Astrocyte (in vitro differentiated cells and primary cell): ENCODE data around the gene HMGB1. TPM values are rescaled to one million over a fixed set of nuclear protein-coding genes. Genes with fewer than 3 reads are reported as not detected.
"Not testable (repeated sequence)": the region's sequence is repeated elsewhere in the genome, so short reads cannot be mapped to it uniquely, and the experiment has no call there.

Source experiments
- DNase-seq: peaks from one replicate; pipeline ENCODE4 v3.0.0-alpha.2; 2010; ENCODE audit warnings: low read depth
- FAIRE-seq: peaks from 2 replicates; lab custom pipeline; 2011; peaks lifted over from hg19 to GRCh38; lab: Jason Lieb, UNC
- H2AFZ ChIP-seq: 2 replicates; pipeline ENCODE4 v1.6.0; 2012; ENCODE audit warnings: low read depth, low read length, inconsistent platforms
- H3K27ac ChIP-seq: 2 replicates; pipeline ENCODE4 v1.5.1; 2011; ENCODE audit warnings: low read depth, low read length, inconsistent platforms
- H3K27me3 ChIP-seq: 2 replicates; pipeline ENCODE4 v1.6.0; 2011; ENCODE audit warnings: low read length, inconsistent platforms; ENCODE audit not compliant: insufficient read depth
- H3K36me3 ChIP-seq: 2 replicates; pipeline ENCODE4 v1.5.1; 2011; ENCODE audit warnings: low read length, inconsistent platforms; ENCODE audit not compliant: insufficient read depth
- H3K4me1 ChIP-seq: 2 replicates; pipeline ENCODE4 v1.5.1; 2011; ENCODE audit warnings: low read length, inconsistent platforms; ENCODE audit not compliant: insufficient read depth
- H3K4me2 ChIP-seq: 2 replicates; pipeline ENCODE4 v1.6.0; 2012; ENCODE audit warnings: low read length, inconsistent platforms
- H3K4me3 ChIP-seq: 2 replicates; pipeline ENCODE4 v1.5.1; 2011; ENCODE audit warnings: low read depth, mild to moderate bottlenecking, low read length, inconsistent platforms; ENCODE audit not compliant: insufficient read depth
- H3K79me2 ChIP-seq: 2 replicates; pipeline ENCODE4 v1.6.0; 2012; ENCODE audit warnings: mild to moderate bottlenecking, low read length, inconsistent platforms; ENCODE audit not compliant: insufficient read depth
- H3K9ac ChIP-seq: 2 replicates; pipeline ENCODE4 v1.6.0; 2012; ENCODE audit warnings: mild to moderate bottlenecking, low read length, inconsistent platforms
- H3K9me3 ChIP-seq: 2 replicates; pipeline ENCODE4 v1.5.1; 2012; ENCODE audit warnings: low read depth, mild to moderate bottlenecking, low read length, inconsistent platforms; ENCODE audit not compliant: insufficient read depth
- H4K20me1 ChIP-seq: 2 replicates; pipeline ENCODE4 v1.6.0; 2012; ENCODE audit warnings: low read length, inconsistent platforms; ENCODE audit not compliant: insufficient read depth
- H3K27ac Mint-ChIP-seq: one replicate; pipeline ENCODE4 v1.8.0; 2021; ENCODE audit warnings: mild to moderate bottlenecking, mixed read lengths; ENCODE audit not compliant: unreplicated experiment
- H3K27me3 Mint-ChIP-seq: one replicate; pipeline ENCODE4 v1.8.0; 2021; ENCODE audit warnings: low read depth, mixed read lengths; ENCODE audit not compliant: unreplicated experiment
- H3K36me3 Mint-ChIP-seq: one replicate; pipeline ENCODE4 v1.8.0; 2021; ENCODE audit warnings: low read depth, mixed read lengths; ENCODE audit not compliant: unreplicated experiment
- H3K4me1 Mint-ChIP-seq: one replicate; pipeline ENCODE4 v1.8.0; 2021; ENCODE audit warnings: low read depth, mixed read lengths; ENCODE audit not compliant: unreplicated experiment
- H3K4me3 Mint-ChIP-seq: one replicate; pipeline ENCODE4 v1.8.0; 2021; ENCODE audit warnings: mild to moderate bottlenecking, moderate library complexity, mixed read lengths; ENCODE audit not compliant: unreplicated experiment
- H3K9me3 Mint-ChIP-seq: one replicate; pipeline ENCODE4 v1.8.0; 2021; ENCODE audit warnings: mild to moderate bottlenecking, mixed read lengths; ENCODE audit not compliant: unreplicated experiment
- EZH2 ChIP-seq: IDR thresholded peaks from 2 replicates; pipeline ENCODE4 v1.6.1; 2012; ENCODE audit warnings: mild to moderate bottlenecking, low read length, inconsistent platforms; ENCODE audit not compliant: insufficient read depth
- total RNA-seq: library from RNA; stranded (reverse); gene quantifications from 2 replicates; pipeline ENCODE4 v1.2.1, GENCODE V29; 2021
- TF ChIP-seq, protein P1 (sequence below): IDR thresholded peaks from 2 replicates; pipeline ENCODE4 v1.5.1; 2011; ENCODE audit warnings: low read depth, mild to moderate bottlenecking, inconsistent platforms, low read length, moderate library complexity; ENCODE audit not compliant: insufficient read depth

HMGB1 gene
- total RNA-seq, 1 donor from 2014 or later = 200 TPM

DNA sequence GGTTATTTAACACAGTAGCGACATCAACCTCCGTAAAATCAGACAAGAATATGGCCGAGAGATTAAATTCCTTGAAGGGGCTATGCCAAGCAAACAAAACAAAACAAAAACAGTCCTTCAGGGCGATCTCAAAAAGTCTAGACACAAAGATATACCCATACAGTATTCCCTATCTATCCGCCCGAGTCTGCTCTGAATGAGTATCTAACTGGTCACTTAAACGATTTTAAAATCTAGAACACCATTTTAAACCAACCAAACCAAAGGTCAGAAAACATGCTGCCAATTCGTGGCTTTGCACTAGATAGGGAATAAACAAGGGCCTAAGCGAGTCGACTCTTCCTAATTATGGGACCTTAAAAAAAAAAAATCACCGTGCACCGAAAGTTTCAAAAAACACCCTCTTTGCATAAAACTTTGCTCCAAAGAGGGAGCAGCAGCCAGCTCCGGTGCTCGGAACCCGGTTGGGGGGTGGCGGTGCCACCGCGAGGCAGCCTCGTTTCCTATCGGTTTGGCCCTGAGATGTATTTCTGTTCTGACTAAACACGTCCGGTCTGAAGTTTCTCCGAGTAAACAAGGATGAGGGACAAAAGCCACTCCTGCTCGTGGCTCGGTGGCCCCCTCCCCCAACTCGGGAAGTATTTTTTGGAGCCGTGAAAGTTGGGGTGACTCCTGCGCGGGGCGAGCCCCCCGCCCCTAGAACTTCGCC lies 1.8 kb downstream of the HMGB1 start:
- no peaks in the 10 kb centered on the region for H4K20me1 ChIP-seq
- H3K27ac ChIP-seq = peak overlapping the region; percentile 79
- H3K4me1 Mint-ChIP-seq = peaks cover 16% of the 10 kb centered on the region
- no peaks in the 10 kb centered on the region for H3K27me3 ChIP-seq
- peak overlapping the region; percentile 84 for H3K4me2 ChIP-seq
- H3K9ac ChIP-seq = peak overlapping the region; percentile 90
- H3K27ac Mint-ChIP-seq = peak overlapping the region; percentile 97
- H3K4me3 Mint-ChIP-seq = peak overlapping the region; percentile 96
- peak overlapping the region; percentile 75 for H3K4me3 ChIP-seq
- H3K36me3 ChIP-seq = peaks cover 21% of the 10 kb centered on the region
- H3K4me1 ChIP-seq = peaks cover 23% of the 10 kb centered on the region
- no peak for TF ChIP-seq EZH2
- TF ChIP-seq, protein P1, sequence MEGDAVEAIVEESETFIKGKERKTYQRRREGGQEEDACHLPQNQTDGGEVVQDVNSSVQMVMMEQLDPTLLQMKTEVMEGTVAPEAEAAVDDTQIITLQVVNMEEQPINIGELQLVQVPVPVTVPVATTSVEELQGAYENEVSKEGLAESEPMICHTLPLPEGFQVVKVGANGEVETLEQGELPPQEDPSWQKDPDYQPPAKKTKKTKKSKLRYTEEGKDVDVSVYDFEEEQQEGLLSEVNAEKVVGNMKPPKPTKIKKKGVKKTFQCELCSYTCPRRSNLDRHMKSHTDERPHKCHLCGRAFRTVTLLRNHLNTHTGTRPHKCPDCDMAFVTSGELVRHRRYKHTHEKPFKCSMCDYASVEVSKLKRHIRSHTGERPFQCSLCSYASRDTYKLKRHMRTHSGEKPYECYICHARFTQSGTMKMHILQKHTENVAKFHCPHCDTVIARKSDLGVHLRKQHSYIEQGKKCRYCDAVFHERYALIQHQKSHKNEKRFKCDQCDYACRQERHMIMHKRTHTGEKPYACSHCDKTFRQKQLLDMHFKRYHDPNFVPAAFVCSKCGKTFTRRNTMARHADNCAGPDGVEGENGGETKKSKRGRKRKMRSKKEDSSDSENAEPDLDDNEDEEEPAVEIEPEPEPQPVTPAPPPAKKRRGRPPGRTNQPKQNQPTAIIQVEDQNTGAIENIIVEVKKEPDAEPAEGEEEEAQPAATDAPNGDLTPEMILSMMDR = no peak
- no peak overlapping the region for H2AFZ ChIP-seq
- no peaks in the 10 kb centered on the region for H3K9me3 ChIP-seq
- FAIRE-seq = no peak
- no peaks in the 10 kb centered on the region for H3K9me3 Mint-ChIP-seq
- H3K79me2 ChIP-seq = peaks cover 33% of the 10 kb centered on the region
- peak; percentile 42 for DNase-seq
- no peaks in the 10 kb centered on the region for H3K36me3 Mint-ChIP-seq
- no peaks in the 10 kb centered on the region for H3K27me3 Mint-ChIP-seq

DNA sequence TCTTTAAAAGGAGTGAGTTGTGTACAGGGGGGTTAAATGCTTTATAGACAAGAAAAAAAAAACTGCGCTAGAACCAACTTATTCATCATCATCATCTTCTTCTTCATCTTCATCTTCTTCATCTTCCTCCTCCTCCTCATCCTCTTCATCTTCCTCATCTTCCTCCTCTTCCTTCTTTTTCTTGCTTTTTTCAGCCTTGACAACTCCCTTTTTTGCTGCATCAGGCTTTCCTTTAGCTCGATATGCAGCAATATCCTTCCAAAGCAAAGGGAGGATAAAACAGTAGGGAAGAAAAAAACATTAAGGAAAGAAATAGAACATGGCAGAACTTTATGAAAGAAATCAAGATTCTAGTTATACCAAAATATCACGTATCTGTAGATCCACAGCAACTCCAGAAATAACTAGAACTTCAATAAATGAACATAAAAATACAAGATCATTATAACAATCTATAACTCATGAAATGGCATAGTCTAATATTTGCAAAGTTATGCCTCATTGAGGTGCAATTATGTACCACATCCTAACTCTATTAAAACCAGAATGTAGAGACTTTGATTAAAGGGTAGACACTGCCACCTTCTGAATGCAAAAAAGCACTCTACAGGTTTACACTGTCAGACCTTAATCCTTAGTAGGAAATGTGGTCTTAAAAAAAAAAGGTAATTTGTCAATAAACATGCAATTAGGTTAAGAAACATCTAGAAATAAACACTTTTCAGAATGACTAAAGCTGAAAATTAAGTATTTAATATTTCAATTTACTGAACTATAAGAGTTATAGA lies 4.3 kb downstream of the HMGB1 start:
- H3K27ac ChIP-seq, H3K27me3 Mint-ChIP-seq, H4K20me1 ChIP-seq, H3K27me3 ChIP-seq, H3K4me1 Mint-ChIP-seq, H2AFZ ChIP-seq, H3K9me3 ChIP-seq, H3K9me3 Mint-ChIP-seq, H3K4me3 ChIP-seq, H3K36me3 Mint-ChIP-seq, H3K9ac ChIP-seq: not testable (repeated sequence)
- TF ChIP-seq, protein P1 = peak; percentile 32
- Histone ChIP-seq H3K36me3 (peaks cover 28% of the 10 kb centered on the region), H3K4me2 (peak overlapping the region; percentile 84), H3K4me1 (peaks cover 16% of the 10 kb centered on the region), H3K79me2 (peaks cover 33% of the 10 kb centered on the region)
- peak; percentile 25 for DNase-seq
- Mint-ChIP-seq H3K27ac (peak overlapping the region; percentile 77), H3K4me3 (peak overlapping the region; percentile 69)
- FAIRE-seq = peak; percentile 5
